OCI-M1 (cell line): ENCODE results near the gene MIGA1.
A peak's percentile ranks its signal among the peaks of the same experiment; 100 is the strongest.
"Not testable (repeated sequence)": the region's sequence is repeated elsewhere in the genome, so short reads cannot be mapped to it uniquely, and the experiment has no call there.

Experiments
- DNase-seq: peaks from one replicate; lab custom pipeline; 2025; lab: John Stamatoyannopoulos, UW

MIGA1 gene

DNA sequence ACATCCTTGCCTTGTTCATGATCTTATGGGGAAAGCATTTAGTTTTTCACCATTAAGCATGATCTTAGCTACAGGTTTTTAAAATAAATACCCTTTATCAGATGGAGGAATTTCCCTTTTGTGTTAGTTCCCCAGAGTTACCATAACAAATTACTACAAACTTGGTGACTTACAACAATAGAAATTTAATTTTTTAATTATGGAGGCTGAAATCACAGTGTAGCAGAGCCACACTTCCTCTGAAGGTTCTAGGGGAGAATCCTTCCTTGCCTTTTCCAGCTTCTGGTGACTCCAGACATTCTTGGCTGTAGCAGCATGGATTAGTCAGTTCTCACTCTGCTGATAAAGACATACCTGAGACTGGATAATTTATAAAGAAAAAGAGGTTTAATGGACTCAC, 18.5 kb downstream of the MIGA1 start:
- no peak for DNase-seq

DNA sequence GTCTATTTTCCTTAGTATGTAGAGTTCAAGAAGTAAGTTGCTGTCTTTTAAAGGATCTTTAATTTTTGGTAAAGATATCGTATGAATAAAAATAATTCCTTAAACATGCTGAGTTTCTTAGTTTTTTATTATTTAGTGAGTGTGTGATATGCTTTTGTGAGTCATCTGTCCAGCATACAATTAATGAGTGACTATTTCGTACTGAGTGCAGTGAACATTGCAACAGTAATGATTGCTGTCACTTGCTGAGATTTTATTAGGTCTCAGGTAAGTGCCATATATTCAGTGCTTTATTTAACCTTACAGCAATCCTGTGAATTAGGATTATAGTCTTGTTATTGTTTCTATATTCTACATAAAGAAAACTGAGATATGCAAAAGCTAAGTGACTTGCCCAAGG, 22.6 kb downstream of the MIGA1 start:
- no peak for DNase-seq

DNA sequence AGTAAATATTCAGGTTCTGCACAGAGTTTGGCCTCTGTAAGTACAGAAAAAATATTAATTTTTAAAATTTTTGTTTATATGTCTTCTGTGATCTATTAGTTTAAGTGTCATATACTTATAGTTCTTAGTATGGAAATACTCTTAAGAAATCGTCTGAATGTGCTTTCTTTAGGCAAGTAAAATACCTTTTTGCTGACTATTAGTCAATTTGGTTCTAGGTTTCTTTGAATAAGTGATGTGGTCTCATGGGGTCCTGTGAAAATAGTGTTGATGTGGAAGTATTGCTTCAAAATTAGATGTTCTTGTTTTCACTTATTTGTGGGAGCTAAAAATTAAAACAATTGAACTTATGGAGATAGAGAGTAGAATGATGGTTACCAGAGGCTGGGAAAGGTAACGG, 23.9 kb downstream of the MIGA1 start:
- DNase-seq: no peak

DNA sequence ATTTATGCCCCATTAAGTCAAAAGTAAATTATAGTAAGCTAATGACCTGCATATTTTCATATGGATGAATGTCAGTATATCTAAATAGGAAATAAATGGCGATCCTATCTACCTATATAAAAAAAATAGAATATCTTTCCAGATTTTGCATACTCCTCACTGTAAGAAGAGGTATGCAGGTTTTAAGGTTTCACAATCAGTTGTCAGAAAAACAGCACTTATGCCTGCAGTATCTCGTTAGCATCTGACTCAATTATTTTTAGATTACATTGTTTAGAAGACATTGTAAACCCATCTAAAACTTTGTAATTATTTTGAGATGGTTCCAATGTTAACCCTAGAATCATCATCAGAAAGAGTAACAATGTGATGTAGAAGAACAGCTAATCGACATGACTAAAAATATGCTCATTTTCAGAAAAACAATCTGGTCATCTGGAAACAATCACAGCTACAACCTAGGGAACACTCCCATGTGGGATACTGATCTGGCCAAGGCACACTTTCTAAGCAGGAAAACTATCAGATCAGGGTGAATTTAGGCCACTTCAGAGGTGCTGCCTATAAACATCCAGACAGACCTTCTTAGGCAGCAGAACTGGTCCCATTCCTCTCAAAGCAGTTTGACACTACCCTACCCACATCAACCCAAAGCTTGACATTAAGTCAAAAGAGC, 30.5 kb downstream of the MIGA1 start:
- DNase-seq: not testable (repeated sequence)

DNA sequence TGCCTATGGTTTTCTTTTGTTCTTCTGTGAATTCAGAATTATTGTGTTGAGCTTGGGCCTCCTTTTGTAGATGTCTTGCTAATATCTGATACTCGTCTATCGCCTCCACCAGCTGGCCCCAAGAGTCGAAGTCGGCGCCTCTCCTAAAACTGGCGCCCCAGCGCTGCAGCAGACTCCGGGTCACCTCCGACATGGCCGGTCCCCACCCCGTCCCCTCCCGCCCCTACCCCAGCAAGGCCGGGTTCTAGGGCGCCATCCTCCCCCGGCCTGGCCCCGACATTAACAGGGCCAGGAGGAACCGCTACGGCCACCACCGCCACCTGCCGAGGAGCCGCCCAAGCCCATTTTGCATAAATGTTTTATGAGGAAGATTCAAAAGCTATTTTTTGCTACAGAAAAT, 32.1 kb downstream of the MIGA1 start:
- DNase-seq: not testable (repeated sequence)

DNA sequence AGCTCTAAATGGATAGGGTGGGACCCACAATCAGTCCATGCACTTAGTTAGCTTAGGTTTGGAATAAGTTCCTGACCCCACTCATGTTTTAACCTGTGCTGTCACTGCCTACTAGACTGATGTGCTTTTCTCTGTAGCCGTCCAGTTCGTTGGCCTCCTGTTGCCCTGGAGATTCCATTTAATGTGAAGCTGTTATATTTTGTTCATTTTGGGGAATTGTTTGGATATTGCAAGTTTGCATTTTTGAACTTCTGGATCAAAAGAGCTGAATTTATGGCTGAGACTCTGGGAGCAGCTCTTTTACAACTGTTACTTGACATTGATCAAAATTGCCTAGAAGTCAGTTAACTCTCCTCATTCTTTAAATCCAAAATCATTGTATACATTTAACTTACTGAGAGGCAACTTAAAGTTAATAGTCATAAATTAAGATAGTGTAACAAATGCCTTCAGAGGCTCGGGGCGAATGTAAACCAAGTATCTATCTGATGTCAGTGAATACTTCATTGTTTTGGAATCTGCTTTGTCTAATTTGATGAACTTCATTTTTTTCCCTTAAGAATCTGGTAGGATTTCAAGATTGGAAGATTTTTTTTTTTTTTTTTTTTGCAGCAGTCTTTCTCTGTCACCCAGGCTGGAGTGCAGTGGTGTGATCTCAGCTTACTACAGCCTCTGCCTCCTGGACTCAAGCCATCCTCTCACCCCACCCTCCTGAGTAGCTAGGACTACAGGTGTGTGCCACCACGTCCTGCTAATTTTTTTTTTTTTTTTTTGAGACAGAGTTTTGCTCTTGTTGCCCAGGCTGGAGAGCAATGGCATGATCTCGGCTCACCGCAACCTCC, 38.1 kb downstream of the MIGA1 start:
- DNase-seq: no peak

DNA sequence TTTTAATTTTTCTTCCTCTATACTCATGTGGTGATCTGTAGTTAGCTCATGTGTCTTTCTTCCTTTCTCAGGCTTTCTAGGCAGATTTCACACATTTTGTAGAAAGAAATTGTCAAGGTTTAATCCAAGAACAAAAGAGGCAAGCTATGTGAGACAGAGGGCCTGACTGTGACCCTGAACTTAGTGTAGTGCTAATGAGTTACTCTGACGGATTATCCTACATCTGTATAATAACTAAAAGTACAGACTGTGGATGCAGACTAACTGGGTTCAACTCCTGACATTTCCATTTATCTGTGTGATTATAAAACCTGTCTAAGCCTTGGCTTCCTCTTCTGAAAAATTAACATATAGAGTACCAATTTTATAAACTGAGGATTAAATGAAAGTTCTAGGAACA, 40.7 kb downstream of the MIGA1 start:
- DNase-seq: no peak

DNA sequence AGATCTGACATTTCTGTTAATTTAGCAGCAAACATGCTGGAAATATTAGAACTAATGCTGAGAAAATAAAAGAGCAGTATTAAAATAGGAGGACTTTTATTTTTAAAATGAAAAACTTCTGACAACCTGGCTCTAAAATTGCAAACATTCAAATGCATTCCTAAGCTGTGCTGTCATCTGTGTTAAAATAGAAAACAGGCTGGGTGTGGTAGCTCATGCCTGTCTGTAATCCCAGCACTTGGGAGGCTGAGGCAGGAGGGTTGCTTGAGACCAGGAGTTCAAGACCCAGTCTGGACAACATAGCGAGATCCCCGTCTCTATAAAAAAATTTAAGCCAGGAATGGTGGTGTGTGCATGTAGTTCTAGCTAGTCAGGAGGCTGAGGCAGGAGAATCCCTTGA, 44.6 kb downstream of the MIGA1 start:
- no peak for DNase-seq

DNA sequence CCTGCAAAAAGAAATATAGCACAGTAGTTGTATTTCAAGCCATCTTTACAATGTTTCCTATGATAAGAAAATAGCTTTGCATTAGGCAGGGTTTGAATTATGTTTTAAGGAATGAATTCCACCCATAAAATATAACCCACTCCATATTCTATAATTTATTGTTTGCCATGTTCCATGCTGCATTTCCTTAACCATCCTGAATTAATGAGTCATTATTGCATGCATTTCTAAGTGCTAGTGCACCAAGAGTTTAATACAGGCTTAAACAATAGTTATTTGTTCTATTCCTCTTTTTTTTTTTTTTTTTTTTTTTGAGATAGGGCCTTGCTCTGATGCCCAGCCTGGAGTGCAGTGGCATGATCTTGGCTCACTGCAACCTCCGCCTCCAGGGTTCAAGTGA, 45.2 kb downstream of the MIGA1 start:
- DNase-seq: no peak

DNA sequence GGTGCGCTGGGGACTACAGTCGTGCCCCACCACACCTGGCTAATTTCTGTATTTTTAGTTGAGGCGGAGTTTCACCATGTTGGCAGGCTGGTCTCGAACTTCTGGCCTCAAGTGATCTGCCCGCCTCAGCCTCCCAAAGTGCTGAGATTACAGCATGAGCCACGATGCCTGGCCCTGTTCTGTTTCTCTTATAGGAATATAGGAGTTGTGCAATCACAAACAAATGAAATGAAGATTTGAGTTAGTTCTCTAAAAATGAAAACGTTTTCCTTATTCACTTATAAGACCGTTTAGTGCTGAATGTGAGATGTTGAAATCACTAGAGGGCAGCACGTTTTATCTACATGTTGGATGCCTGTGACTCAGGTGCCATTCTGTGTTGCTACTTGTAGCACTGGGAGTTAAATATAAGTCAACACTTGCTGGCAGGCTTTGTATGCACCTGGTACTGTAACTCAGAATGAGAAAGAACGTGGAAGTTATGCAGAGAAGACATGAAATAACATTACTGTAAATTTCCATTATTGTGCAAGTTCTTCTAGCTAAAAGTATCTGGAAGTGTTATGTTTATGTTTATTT, 45.8 kb downstream of the MIGA1 start:
- DNase-seq: peak; percentile 83

DNA sequence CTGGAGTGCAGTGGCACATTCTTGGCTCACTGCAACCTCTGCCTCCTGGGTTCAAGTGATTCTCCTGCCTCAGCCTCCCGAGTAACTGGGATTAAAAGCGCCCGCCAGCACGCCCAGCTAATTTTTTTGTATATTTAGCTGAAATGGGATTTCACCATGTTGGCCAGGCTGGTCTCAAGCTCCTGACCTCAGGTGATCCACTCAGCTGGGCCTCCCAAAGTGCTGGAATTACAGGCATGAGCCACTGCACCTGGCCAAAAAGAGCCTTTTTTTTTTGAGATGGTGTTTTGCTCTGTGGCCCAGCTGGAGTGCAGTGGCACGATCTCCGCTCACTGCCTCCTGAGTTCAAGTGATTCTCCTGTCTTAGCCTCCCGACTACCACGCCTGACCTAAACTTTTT, 47.4 kb downstream of the MIGA1 start:
- DNase-seq: not testable (repeated sequence)

DNA sequence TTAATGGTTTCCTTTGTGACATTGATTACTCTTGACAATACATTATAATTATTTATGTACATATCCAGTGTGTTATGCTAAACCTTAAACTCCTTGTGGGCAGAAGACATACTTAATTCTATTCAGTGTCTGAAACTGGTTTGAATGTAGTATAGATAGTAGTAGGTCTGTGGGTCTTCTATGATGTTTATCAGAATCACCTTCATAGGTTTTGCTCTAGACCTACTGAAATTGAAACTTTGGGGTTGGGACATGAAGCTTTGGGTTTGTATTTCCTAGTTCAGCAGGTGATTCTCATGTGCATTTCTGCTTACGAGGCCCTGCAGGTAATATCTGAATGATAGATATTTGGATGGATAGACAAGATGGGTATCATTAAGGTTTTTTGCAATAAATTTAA, 48.6 kb downstream of the MIGA1 start:
- no peak for DNase-seq

DNA sequence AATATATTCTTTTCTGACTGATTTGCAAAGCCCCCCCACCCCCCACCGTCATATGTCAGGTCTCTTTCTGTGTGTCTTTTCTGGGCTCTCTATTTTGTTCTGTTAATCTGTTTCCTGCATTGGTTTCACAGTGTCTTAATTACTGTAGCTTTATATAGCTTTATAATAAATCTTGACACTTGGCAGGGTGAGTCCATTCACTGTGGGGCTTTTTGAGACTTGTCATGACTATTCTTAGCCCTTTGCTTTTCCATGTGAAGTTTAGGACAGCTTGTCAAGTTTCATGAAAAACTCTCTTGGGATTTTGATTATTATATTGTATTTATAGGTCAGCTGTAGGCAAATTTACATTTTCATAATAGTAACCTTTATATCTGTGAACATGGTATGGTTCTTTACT, 50.4 kb downstream of the MIGA1 start:
- no peak for DNase-seq

DNA sequence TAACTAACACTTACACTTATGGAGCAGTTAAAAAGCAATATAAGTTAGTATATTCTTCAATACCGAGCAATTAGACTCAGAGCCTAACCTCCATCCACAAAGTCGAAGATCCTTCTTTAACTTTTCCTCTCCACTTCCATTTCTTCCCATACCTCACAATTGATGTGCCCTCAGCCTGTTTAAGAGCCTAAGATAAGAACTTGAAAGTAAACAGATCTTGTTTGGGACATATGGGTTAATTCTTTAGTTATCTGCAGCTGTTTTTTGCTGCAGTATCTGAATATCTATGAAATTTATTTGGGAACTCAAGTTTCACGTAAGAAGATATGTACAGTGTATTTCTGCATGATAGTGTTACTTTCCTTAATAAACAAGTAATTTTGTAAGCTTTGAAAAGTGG, 51.5 kb downstream of the MIGA1 start:
- DNase-seq: no peak

DNA sequence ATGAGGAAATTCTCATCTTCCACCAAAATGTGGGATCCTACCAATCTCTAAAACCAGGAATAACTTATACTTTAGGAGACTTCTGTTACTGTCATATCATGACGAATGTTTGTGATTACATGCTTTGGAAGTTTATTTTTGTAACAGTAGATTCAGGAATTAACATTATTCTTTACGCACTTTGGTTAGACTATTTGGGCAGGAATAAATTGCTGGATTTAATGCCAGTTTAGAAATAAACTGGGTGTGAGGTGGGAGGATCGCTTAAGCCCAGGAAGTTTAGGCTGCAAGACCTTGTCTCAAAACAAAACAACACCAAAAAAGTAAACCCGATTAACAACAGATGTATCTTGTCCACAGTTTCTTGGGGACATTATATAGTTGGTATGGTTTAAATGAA, 52.1 kb downstream of the MIGA1 start:
- DNase-seq: no peak

DNA sequence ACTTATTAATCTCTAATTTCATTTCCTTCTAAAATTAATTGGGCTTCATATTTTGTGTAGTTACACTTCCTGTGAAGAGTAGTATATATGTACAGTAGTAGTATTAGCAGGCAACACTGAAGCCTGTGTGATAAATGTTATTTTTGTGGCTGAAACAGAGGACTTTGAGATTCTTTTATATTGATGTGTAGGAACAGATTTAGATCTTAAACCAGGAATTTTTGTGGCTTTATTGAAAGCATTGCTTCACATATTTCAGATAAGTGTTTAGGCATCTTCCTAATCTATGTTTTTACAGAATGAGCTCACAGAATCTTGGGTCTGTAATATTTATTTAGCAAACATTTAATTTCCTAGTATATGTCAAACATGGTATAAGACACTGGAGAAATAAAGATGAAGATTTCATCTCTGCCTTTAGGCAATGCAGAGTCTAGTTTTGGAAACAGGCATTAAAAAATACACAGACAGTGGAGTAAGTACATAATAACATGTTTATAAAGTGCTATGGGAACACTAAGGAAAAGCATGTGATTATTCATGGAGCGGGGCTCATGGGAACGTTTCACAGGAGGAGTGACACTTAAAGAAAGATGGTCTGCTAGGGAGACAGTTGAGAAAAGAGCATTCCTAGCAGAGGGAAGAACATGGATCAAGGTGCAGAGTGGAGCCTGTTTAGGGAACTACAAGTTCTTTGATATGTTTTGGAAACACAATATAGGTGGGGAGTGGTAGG, 52.7 kb downstream of the MIGA1 start:
- DNase-seq: peak; percentile 35

DNA sequence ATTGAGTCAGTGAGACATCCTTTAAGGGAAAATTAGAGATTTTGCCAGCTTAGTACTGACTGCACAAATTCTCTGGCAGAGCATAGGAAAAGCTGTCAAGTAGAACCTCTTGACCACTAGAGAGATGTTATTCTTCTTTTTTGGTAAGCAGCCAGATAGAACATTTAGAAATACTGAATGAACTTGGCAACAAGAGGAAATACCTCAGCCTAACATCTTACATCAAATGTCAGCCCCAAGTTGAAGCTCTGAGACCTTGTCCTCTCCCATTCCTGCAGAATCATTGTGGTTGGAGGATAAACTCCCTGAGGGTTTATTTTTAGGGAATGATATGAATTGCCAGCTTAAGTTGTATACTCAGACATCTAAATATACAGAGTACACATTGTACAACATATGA, 53.5 kb downstream of the MIGA1 start:
- peak; percentile 57 for DNase-seq

DNA sequence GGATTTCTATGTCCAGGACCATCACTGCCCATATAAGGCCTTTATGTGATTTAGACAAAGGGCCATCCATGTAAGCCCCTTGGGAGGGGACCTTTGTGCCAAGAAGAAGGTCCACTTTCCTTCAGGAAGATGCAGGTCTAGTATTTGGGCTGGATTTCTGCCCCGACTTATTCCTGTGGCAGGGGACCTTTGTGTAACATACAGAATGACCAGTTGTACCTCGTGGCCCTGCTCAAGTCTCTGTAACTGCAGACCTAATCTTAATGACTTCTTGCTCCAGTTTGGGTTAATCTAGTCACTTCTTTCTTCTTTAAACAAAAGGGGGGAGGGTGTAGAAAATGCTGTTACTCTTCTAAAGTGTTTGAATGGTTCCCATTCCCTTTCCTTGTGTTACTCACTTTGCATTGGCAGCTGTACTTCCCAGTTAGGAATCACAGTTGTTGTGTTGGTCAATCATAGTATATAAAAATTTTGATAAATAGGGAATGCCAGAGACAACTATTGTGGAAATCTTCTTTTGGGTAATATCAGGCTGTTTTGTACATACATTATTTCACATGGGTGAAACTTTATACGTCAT, 54.2 kb downstream of the MIGA1 start:
- peak; percentile 9 for DNase-seq

DNA sequence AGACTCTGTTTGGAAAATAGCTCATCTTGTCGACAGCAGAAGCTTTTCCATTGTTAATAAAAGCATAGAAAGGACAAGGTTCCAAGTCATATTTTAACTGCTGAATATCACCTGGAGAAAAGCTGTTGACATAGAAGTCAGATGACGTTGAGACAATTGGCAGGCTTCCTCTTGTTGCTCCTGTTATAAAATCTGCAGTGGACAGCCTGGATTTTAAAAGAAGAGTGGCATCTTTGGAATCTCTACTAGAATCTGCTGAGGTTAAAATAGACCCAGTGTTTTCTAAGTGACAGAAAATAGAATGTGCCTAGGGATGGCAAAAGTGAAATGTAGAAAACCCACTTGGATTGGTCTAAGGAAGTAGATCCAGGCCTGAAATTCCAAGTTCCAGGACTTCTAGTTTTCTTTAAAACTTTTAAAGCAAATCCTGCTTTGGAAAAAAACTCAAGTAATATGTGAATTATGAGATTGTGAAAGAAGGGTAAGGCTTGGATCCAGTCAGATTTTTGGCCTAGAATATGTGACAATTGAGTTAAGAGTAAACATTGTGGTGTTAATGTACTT, 55.4 kb downstream of the MIGA1 start:
- no peak for DNase-seq

DNA sequence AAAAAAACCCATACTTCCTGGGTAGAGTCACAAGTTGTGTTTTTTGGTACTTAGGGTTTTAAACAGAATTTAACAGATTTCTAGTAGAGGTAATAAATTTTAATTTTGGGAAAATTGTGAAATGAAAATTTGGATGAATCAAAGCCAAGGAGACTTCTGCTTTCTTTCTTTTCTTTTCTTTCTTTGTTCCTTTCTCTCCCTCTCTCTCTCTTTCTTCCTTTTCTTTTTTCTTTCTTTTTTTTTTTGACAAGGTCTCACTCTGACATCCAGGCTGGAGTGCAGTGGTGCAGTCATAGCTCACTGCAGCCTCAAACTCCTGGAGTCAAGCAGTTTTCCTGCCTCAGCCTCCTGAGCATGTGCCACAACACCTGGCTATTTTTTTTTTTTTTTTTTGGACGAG, 62.1 kb downstream of the MIGA1 start:
- no peak for DNase-seq

DNA sequence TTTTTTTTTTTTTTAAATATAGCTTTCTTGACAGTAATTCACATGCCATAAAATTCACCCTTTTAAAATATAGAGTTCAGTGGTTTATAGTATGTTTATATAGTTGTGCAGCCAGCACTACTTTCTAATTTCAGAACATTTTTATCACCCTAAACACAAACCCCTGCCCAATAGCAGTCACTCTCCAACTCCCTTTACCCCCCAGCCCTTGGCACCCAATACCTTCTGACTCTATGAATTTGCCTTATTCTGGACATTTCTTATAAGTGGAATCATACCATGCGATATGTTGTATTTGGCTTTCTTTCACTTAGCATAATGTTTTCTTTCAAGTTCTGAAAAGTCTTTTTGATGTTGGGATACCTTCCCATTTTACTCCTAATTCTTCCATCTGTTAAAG, 66.5 kb downstream of the MIGA1 start:
- DNase-seq: no peak

DNA sequence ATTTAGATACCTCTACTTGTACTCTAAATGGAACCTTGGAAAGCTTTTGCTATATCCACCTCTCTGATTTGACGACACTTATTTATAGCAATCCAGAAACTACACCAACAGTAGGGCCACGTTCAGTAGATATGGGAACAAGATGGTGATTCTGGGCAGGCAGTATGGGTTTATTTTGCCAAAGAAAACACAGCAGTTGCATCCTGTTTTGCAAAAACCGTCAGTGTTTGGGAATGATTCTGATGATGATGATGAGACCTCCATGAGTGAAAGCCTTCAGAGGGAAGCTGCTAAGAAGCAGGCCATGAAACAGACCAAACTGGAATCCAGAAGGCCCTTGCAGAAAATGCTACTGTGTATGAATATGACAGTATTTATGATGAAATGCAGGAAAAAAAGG, 67.5 kb downstream of the MIGA1 start:
- DNase-seq: no peak
